GM12801 (cell line): ENCODE measurements around the gene BPIFB4.

Source experiments
- TF ChIP-seq, protein P1 (sequence below): IDR thresholded peaks from one replicate; pipeline ENCODE4 v1.5.1; 2011; ENCODE audit warnings: control low read depth; ENCODE audit not compliant: insufficient read length; ENCODE audit errors: extremely low read depth

The BPIFB4 gene

GRCh38 chr20:33062825-33063149 lies 16.7 kb upstream of the BPIFB4 start:
- TF ChIP-seq, protein P1, sequence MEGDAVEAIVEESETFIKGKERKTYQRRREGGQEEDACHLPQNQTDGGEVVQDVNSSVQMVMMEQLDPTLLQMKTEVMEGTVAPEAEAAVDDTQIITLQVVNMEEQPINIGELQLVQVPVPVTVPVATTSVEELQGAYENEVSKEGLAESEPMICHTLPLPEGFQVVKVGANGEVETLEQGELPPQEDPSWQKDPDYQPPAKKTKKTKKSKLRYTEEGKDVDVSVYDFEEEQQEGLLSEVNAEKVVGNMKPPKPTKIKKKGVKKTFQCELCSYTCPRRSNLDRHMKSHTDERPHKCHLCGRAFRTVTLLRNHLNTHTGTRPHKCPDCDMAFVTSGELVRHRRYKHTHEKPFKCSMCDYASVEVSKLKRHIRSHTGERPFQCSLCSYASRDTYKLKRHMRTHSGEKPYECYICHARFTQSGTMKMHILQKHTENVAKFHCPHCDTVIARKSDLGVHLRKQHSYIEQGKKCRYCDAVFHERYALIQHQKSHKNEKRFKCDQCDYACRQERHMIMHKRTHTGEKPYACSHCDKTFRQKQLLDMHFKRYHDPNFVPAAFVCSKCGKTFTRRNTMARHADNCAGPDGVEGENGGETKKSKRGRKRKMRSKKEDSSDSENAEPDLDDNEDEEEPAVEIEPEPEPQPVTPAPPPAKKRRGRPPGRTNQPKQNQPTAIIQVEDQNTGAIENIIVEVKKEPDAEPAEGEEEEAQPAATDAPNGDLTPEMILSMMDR: no peak

- TF ChIP-seq, protein P1: no peak
Measured at GRCh38 chr20:33063271-33063670, 16.2 kb upstream of the BPIFB4 start.

GRCh38 chr20:33064572-33065287 lies 14.7 kb upstream of the BPIFB4 start:
- TF ChIP-seq, protein P1: no peak

- TF ChIP-seq, protein P1: no peak
Measured at GRCh38 chr20:33065785-33066184, 13.7 kb upstream of the BPIFB4 start.

DNA sequence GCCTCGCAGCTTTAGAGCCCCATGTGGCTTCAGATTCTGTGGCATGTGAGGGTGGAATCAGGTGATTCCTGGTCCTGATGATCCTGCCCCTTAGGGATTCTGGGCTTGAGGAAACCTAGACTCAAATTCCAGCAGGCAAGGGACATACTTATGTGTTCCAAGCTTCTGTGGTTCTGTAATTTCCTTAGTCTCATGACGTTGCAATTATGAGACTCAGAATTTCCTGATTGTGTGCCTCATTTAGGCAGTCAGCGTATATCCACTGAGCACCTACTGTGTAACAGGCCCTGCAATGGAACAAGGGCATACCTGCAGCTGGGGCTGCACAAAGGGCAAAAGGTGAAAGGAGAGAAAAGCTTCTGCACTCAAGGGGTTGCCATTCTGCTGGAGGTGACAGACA lies 11.6 kb upstream of the BPIFB4 start:
- TF ChIP-seq, protein P1: no peak

- TF ChIP-seq, protein P1: no peak
Measured at GRCh38 chr20:33068251-33068939, 11.0 kb upstream of the BPIFB4 start.

GRCh38 chr20:33069673-33070072 lies 9.8 kb upstream of the BPIFB4 start:
- TF ChIP-seq, protein P1: no peak
